ENCODE measurements around the gene DYRK1B.
"Not testable (repeated sequence)": the region's sequence is repeated elsewhere in the genome, so short reads cannot be mapped to it uniquely, and the experiment has no call there.

Gene DYRK1B

DNA sequence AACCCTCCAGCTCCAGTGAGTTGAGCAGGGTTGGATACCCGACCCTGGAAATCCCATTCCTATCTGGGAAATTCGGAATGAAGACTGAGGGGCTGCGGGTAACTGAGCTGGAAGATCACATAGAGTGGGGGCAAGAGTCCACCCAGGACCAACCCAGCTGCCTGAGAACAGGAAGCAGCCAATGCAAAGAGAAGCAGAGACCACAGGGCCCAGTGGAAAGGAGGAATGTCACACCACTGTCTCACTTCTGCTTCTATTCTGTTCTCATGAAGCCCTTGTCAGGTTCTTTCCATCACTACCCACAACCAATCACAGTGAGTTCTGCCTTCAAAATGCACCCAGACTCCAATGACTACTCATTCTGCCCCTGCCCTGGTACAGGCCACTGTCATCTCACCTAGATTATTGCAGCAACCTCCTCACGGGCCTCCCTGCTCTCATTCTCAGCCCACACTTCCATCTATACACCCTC is 15.3 kb downstream of the DYRK1B start:
- no peak for DNase-seq (ENCODE audit: extremely low read depth, low read depth)
- no peak overlapping the region for H3K4me3 ChIP-seq (replicated peaks; ENCODE audit: low read depth, low read length)
- no peak for TF ChIP-seq CTCF (IDR thresholded peaks at IDR 0.05; ENCODE audit: low read depth, low read length, missing control alignments)

DNA sequence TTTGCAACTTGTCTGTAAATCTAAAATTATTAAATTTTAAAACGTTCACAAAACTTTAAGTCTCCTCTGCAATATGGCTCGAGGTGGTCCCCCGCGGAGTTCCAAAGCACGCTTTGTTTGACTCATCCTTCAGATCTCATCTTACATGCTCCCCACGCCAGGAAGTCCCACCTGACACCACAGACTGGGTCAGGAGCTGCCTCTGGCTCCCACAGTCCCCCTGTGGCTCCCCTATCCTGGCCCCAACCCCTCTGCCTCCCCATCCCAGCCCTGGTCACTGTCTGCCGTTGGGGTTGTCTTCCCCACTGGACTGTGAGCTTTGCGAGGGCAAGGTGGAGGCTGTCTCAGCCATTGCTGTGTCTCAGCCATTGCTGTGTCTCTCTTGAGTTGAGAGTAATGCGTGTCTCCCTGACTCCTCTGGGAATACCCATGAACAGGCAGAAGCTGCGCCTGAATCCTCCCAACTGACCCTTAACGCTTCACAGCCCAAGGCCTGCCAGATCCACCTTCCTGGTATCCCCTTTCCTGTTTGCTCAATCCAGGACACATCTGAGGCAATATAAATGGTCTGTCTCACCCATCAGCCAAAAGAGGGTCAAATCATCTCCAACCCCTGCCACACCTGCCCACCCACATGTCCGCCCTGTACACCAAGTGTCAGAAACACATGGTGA is 15.9 kb downstream of the DYRK1B start:
- no peak overlapping the region for H3K4me3 ChIP-seq (replicated peaks; ENCODE audit: low read depth, low read length)
- DNase-seq (ENCODE audit: extremely low read depth, low read depth) = no peak
- TF ChIP-seq CTCF (IDR thresholded peaks at IDR 0.05; ENCODE audit: low read depth, low read length, missing control alignments) = no peak

GRCh38 chr19:39816287-39817048 is 17.5 kb downstream of the DYRK1B start:
- H3K4me3 ChIP-seq (replicated peaks; ENCODE audit: low read depth, low read length) = no peak overlapping the region
- no peak for DNase-seq (ENCODE audit: extremely low read depth, low read depth)
- TF ChIP-seq CTCF (IDR thresholded peaks at IDR 0.05; ENCODE audit: low read depth, low read length, missing control alignments) = no peak

- H3K4me3 ChIP-seq (replicated peaks; ENCODE audit: low read depth, low read length) = no peak overlapping the region
- TF ChIP-seq CTCF (IDR thresholded peaks at IDR 0.05; ENCODE audit: low read depth, low read length, missing control alignments) = no peak
- no peak for DNase-seq (ENCODE audit: extremely low read depth, low read depth)
Measured at GRCh38 chr19:39814595-39814994, 19.4 kb downstream of the DYRK1B start.

DNA sequence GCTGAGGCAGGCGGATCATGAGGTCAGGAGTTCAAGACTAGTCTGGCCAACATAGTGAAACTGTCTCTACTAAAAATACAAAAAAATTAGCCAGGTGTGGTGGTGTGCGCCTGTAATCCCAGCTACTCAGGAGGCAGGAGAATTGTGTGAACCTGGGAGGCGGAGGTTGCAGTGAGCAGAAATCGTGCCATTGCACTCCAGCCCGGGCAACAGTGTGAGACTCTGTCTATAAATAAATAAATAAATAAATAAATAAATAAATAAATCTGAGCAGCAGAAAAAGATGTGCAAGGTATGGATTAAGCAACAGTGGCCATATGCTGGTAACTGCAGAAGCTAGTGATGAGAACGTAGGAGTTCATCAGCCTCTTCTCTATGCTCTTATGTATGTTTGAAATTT is 19.9 kb downstream of the DYRK1B start:
- H3K4me3 ChIP-seq (replicated peaks; ENCODE audit: low read depth, low read length); DNase-seq (ENCODE audit: extremely low read depth, low read depth): not testable (repeated sequence)

DNA sequence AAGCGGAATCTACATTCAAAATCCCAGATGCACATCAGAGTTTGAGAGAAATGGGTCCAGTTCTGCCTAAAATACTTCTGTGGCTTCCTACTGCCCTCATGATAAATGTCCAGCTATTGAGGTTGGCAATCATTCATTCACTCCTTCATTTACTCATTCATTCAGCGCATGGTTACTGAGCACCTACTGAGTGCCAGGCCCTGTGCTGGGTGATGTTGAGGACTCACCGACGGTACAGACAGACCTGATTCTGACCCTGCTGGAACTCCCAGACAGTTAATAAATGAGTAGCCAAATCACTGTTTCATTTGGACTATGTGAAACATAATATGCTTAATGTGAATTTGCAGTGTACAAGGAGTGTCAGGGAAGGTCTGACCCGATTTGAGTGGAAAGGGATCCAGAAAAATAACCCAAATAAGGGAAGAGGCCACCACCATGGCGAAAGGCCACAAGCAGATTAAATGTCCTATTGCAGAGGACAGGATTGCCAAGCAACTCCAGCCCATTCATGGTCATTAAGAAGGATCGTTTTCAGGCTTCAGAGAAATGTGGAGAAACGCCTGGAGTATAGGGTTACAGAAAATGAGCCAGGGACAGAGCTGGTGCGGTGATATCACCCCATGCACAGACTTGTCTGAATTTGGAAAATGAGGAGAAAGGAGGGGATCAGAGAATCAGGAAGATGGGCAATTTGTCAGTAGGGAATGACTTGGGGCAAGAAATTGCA is 20.5 kb downstream of the DYRK1B start:
- DNase-seq (ENCODE audit: extremely low read depth, low read depth) = no peak
- no peak for TF ChIP-seq CTCF (IDR thresholded peaks at IDR 0.05; ENCODE audit: low read depth, low read length, missing control alignments)
- no peak overlapping the region for H3K4me3 ChIP-seq (replicated peaks; ENCODE audit: low read depth, low read length)

GRCh38 chr19:39811064-39811463 is 22.9 kb downstream of the DYRK1B start:
- TF ChIP-seq CTCF (IDR thresholded peaks at IDR 0.05; ENCODE audit: low read depth, low read length, missing control alignments) = no peak
- H3K4me3 ChIP-seq (replicated peaks; ENCODE audit: low read depth, low read length) = no peak overlapping the region
- DNase-seq (ENCODE audit: extremely low read depth, low read depth) = no peak

All from HFF-Myc (cell line).